CD4-positive, alpha-beta memory T cell (primary cell): ENCODE measurements around the gene TAGLN2. TPM values are rescaled to one million over a fixed set of nuclear protein-coding genes. Genes with fewer than 3 reads are reported as not detected.
A peak's percentile ranks its signal among the peaks of the same experiment; 100 is the strongest.

Source experiments
- CTCF ChIA-PET: fragments of 350-600 bp; sonication (Branson Sonifier 250); formaldehyde crosslinking; loops from one replicate; lab custom pipeline; 2021; ENCODE audit warnings: inconsistent platforms; ENCODE audit not compliant: partially characterized antibody; lab: Charles Lee
- POLR2A ChIA-PET: fragments of 350-600 bp; sonication (Branson Sonifier 250); formaldehyde crosslinking; loops from one replicate; lab custom pipeline; 2021; ENCODE audit not compliant: partially characterized antibody; lab: Charles Lee
- DNase-seq, 5 donors: peaks; one replicate each; pipeline versions ENCODE4 v3.0.0 to v3.0.0-alpha.2; 2020 to 2022; ENCODE audit warnings: mixed read lengths in 1 of 5
- H3K27ac ChIP-seq: one replicate; pipeline ENCODE4 v1.7.0; 2013; ENCODE audit warnings: low read depth, low read length
- H3K27me3 ChIP-seq: 2 replicates; pipeline ENCODE4 v1.7.0; 2013; ENCODE audit warnings: mild to moderate bottlenecking, low read length, moderate library complexity; ENCODE audit not compliant: insufficient read depth
- H3K36me3 ChIP-seq: 2 replicates; pipeline ENCODE4 v1.7.0; 2013; ENCODE audit warnings: mild to moderate bottlenecking, low read length, moderate library complexity; ENCODE audit not compliant: insufficient read depth
- H3K4me1 ChIP-seq: 2 replicates; pipeline ENCODE4 v1.7.0; 2013; ENCODE audit warnings: mild to moderate bottlenecking, low read length, moderate library complexity; ENCODE audit not compliant: insufficient read depth
- H3K4me3 ChIP-seq, 2 donors: one replicate each; pipeline ENCODE4 v1.7.0; 2013; ENCODE audit warnings: low read length in 2 of 2, mild to moderate bottlenecking in 1 of 2
- H3K9me3 ChIP-seq, 2 donors: one replicate each; pipeline ENCODE4 v1.7.0; 2013; ENCODE audit warnings: low read length in 2 of 2, control low read depth in 1 of 2; ENCODE audit not compliant: control insufficient read depth in 1 of 2
- H3K27ac Mint-ChIP-seq, 7 donors: one replicate each; pipeline ENCODE4 v1.8.0; 2020 to 2021; ENCODE audit warnings: mixed read lengths in 7 of 7, mild to moderate bottlenecking in 6 of 7, inconsistent platforms in 3 of 7, moderate library complexity in 3 of 7
- H3K27me3 Mint-ChIP-seq, 2 donors: one replicate each; pipeline ENCODE4 v1.8.0; 2020 to 2021; ENCODE audit warnings: mixed read lengths in 2 of 2
- H3K36me3 Mint-ChIP-seq, 2 donors: one replicate each; pipeline ENCODE4 v1.8.0; 2020 to 2021; ENCODE audit warnings: mixed read lengths in 2 of 2, inconsistent platforms in 1 of 2, mild to moderate bottlenecking in 1 of 2
- H3K4me1 Mint-ChIP-seq, 4 donors: one replicate each; pipeline ENCODE4 v1.8.0; 2020 to 2021; ENCODE audit warnings: mixed read lengths in 4 of 4, mild to moderate bottlenecking in 1 of 4
- H3K4me3 Mint-ChIP-seq, 8 donors: one replicate each; pipeline ENCODE4 v1.8.0; 2020 to 2021; ENCODE audit warnings: mixed read lengths in 8 of 8, mild to moderate bottlenecking in 7 of 8, moderate library complexity in 6 of 8, inconsistent platforms in 3 of 8
- H3K9me3 Mint-ChIP-seq, 8 donors: one replicate each; pipeline ENCODE4 v1.8.0; 2020 to 2021; ENCODE audit warnings: mixed read lengths in 8 of 8, mild to moderate bottlenecking in 5 of 8, inconsistent platforms in 3 of 8, moderate library complexity in 1 of 8
- intact Hi-C: fragments of 100-400 bp; cut with micrococcal nuclease; formaldehyde crosslinking; loops from one replicate; pipeline ENCODE4 v1.15.1; 2023
- polyA plus RNA-seq, 2 donors: library from polyadenylated mRNA; unstranded; fragments of 300-500 nt; fragmentation: Illumina TruSeq; gene quantifications; one replicate each; pipeline ENCODE4 v1.2.3, GENCODE V29; 2021
- total RNA-seq, 2 experiments: library from RNA; stranded (reverse); gene quantifications; one replicate each; pipeline ENCODE4 v1.2.3, GENCODE V29; 2021

The TAGLN2 gene
- total and polyA plus RNA-seq, 4 experiments from 2014 or later, result 196 to 1,289 (median 611) TPM

- Histone ChIP-seq H3K9me3 (no peaks in the 10 kb centered on the region), H3K4me3 (no peak overlapping the region), H3K27me3 (no peaks in the 10 kb centered on the region), H3K27ac (no peak overlapping the region), H3K4me1 (peaks cover 70% of the 10 kb centered on the region), H3K36me3 (peaks cover 38% of the 10 kb centered on the region)
- POLR2A ChIA-PET, result interaction anchor here (1.2 to 1.4 kb wide), 2 partner anchors 9 to 14 kb away, joined by 3 read pairs; no protein-coding TSS in a partner anchor
- CTCF ChIA-PET, result interaction anchor here (1.4 to 3.0 kb wide), 3 partner anchors 9 to 29 kb away, joined by 3 to 16 read pairs (median 4); partner anchors contain the start of gene IGSF9
- H3K27me3 Mint-ChIP-seq, result no peaks in the 10 kb centered on the region
- peak overlapping the region in 1 of 8 donors; percentile 21 for H3K4me3 Mint-ChIP-seq
- intact Hi-C loops, result no loop called here
- DNase-seq, result no peak
- H3K9me3 Mint-ChIP-seq, result peaks cover 0 to 2% (median 0%) of the 10 kb centered on the region in 8 donors
- H3K36me3 Mint-ChIP-seq, result peaks cover 42 to 61% of the 10 kb centered on the region in 2 donors
- H3K27ac Mint-ChIP-seq, result peak overlapping the region; percentile 80 to 92 (median 87)
- H3K4me1 Mint-ChIP-seq, result peaks cover 52 to 89% (median 72%) of the 10 kb centered on the region in 4 donors
Observed at GRCh38 chr1:159916242-159917051, 8.9 kb downstream of the TAGLN2 start.

GRCh38 chr1:159915571-159916241 lies 9.6 kb downstream of the TAGLN2 start:
- H3K36me3 ChIP-seq, result peaks cover 35% of the 10 kb centered on the region
- H3K9me3 ChIP-seq, result no peaks in the 10 kb centered on the region
- peak overlapping the region; percentile 80 to 92 (median 87) for H3K27ac Mint-ChIP-seq
- H3K4me3 ChIP-seq, result no peak overlapping the region
- intact Hi-C loops, result no loop called here
- DNase-seq, result no peak
- H3K4me3 Mint-ChIP-seq, result no peak overlapping the region
- H3K27me3 Mint-ChIP-seq, result no peaks in the 10 kb centered on the region
- POLR2A ChIA-PET, result interaction anchor here (1.2 to 1.4 kb wide), 3 partner anchors 8 to 15 kb away, joined by 3 read pairs; no protein-coding TSS in a partner anchor
- H3K36me3 Mint-ChIP-seq, result peaks cover 35 to 54% of the 10 kb centered on the region in 2 donors
- H3K27ac ChIP-seq, result no peak overlapping the region
- CTCF ChIA-PET, result interaction anchor here (0.6 to 3.0 kb wide), 6 partner anchors 8 to 30 kb away, joined by 3 to 16 read pairs (median 4); partner anchors contain the start of gene IGSF9
- peaks cover 53 to 89% (median 72%) of the 10 kb centered on the region in 4 donors for H3K4me1 Mint-ChIP-seq
- peaks cover 0 to 2% (median 0%) of the 10 kb centered on the region in 8 donors for H3K9me3 Mint-ChIP-seq
- peaks cover 70% of the 10 kb centered on the region for H3K4me1 ChIP-seq
- H3K27me3 ChIP-seq, result no peaks in the 10 kb centered on the region

GRCh38 chr1:159914252-159915018 lies 10.9 kb downstream of the TAGLN2 start:
- Histone ChIP-seq H3K27me3 (no peaks in the 10 kb centered on the region), H3K27ac (no peak overlapping the region), H3K36me3 (peaks cover 22% of the 10 kb centered on the region), H3K9me3 (no peaks in the 10 kb centered on the region), H3K4me1 (peaks cover 72% of the 10 kb centered on the region), H3K4me3 (no peak overlapping the region)
- intact Hi-C loops, result no loop called here
- peaks cover 22 to 41% of the 10 kb centered on the region in 2 donors for H3K36me3 Mint-ChIP-seq
- no peaks in the 10 kb centered on the region for H3K27me3 Mint-ChIP-seq
- H3K4me3 Mint-ChIP-seq, result peak overlapping the region in 2 of 8 donors; percentile 35 to 40
- peak overlapping the region; percentile 58 to 98 (median 92) for H3K27ac Mint-ChIP-seq
- peaks cover 0 to 2% (median 0%) of the 10 kb centered on the region in 8 donors for H3K9me3 Mint-ChIP-seq
- no peak for DNase-seq
- H3K4me1 Mint-ChIP-seq, result peaks cover 60 to 89% (median 73%) of the 10 kb centered on the region in 4 donors
- POLR2A ChIA-PET, result interaction anchor here (0.9 to 1.2 kb wide), 2 partner anchors 10 to 13 kb away, joined by 3 to 4 read pairs; no protein-coding TSS in a partner anchor
- CTCF ChIA-PET, result interaction anchor here (1.0 to 3.0 kb wide), 4 partner anchors 9 to 117 kb away, joined by 3 to 16 read pairs (median 6); no protein-coding TSS in a partner anchor

GRCh38 chr1:159913451-159914192 lies 11.7 kb downstream of the TAGLN2 start:
- H3K9me3 ChIP-seq, result no peaks in the 10 kb centered on the region
- intact Hi-C loops, result no loop called here
- no peak overlapping the region for H3K4me3 ChIP-seq
- H3K36me3 ChIP-seq, result peaks cover 14% of the 10 kb centered on the region
- Mint-ChIP-seq H3K4me3 (peak overlapping the region in 3 of 8 donors; percentile 18 to 61 (median 40)), H3K4me1 (peaks cover 61 to 89% (median 72%) of the 10 kb centered on the region in 4 donors), H3K27me3 (no peaks in the 10 kb centered on the region), H3K27ac (peak overlapping the region; percentile 65 to 100 (median 96)), H3K36me3 (peaks cover 14 to 33% of the 10 kb centered on the region in 2 donors), H3K9me3 (peaks cover 0 to 2% (median 0%) of the 10 kb centered on the region in 8 donors)
- no peak overlapping the region for H3K27ac ChIP-seq
- DNase-seq, result no peak
- no peaks in the 10 kb centered on the region for H3K27me3 ChIP-seq
- peaks cover 69% of the 10 kb centered on the region for H3K4me1 ChIP-seq
- CTCF ChIA-PET, result interaction anchor here (1.0 to 3.0 kb wide), 3 partner anchors 10 to 116 kb away, joined by 3 to 16 read pairs (median 8); no protein-coding TSS in a partner anchor
- POLR2A ChIA-PET, result interaction anchor here (0.9 kb wide), 1 partner anchor 9 kb away, joined by 4 read pairs; no protein-coding TSS in a partner anchor

GRCh38 chr1:159911326-159912070 lies 13.8 kb downstream of the TAGLN2 start:
- H3K4me1 ChIP-seq, result peaks cover 59% of the 10 kb centered on the region
- Mint-ChIP-seq H3K4me3 (peak overlapping the region; percentile 5 to 82 (median 70)), H3K9me3 (peaks cover 0 to 2% (median 0%) of the 10 kb centered on the region in 8 donors), H3K27me3 (no peaks in the 10 kb centered on the region), H3K36me3 (peaks cover 0 to 13% of the 10 kb centered on the region in 2 donors), H3K4me1 (peaks cover 64 to 82% (median 71%) of the 10 kb centered on the region in 4 donors), H3K27ac (peak overlapping the region; percentile 92 to 100 (median 98))
- no peak for DNase-seq
- H3K36me3 ChIP-seq, result no peaks in the 10 kb centered on the region
- ChIA-PET CTCF (interaction anchor here (0.6 to 1.3 kb wide), 6 partner anchors 10 to 173 kb away, joined by 3 to 8 read pairs (median 4); partner anchors contain the start of gene DUSP23), POLR2A (interaction anchor here (0.8 kb wide), 1 partner anchor 56 kb away, joined by 3 read pairs; no protein-coding TSS in a partner anchor)
- peak overlapping the region in 1 of 2 donors; percentile 17 for H3K4me3 ChIP-seq
- intact Hi-C loops, result no loop called here
- no peaks in the 10 kb centered on the region for H3K9me3 ChIP-seq
- H3K27ac ChIP-seq, result peak overlapping the region; percentile 80
- H3K27me3 ChIP-seq, result no peaks in the 10 kb centered on the region
